IMR-90 (cell line): Measurements from ENCODE around the gene SYTL3. TPM values are rescaled to one million over a fixed set of nuclear protein-coding genes. Genes with fewer than 3 reads are reported as not detected.

Experiments
- ATAC-seq: fragments of 200-7000 bp; cut with Tn5 transposase; 2 replicates; pipeline ENCODE4 v1.9.1; 2020; ENCODE audit warnings: low read depth, mild to moderate bottlenecking, moderate library complexity
- BruUV-seq: library from RNA; stranded (reverse); fragments of 400-500 nt; replicated peaks from 2 replicates; lab custom pipeline; 2021; lab: Mats Ljungman, UMichigan
- CTCF ChIA-PET: fragments of 300-600 bp; formaldehyde crosslinking; extraction: SDS; loops from one replicate; lab custom pipeline; 2021; ENCODE audit warnings: antibody characterized with exemption; lab: Yijun Ruan, JAX
- POLR2A ChIA-PET: fragments of 300-600 bp; sonication (Branson Sonifier 250); formaldehyde crosslinking; loops from one replicate; lab custom pipeline; 2022; ENCODE audit warnings: antibody characterized with exemption; ENCODE audit not compliant: unreplicated experiment; lab: Charles Lee
- DNase-seq: peaks from one replicate; pipeline ENCODE4 v3.0.0; 2013
- H2AFZ ChIP-seq: replicated peaks from 2 replicates; pipeline ENCODE3; 2013; ENCODE audit warnings: low read length, mild to moderate bottlenecking; ENCODE audit not compliant: poor library complexity
- H2AK5ac ChIP-seq: 2 replicates; pipeline ENCODE4 v1.6.1; 2013; ENCODE audit warnings: low read depth, low read length, inconsistent platforms
- H2AK9ac ChIP-seq: replicated peaks from 2 replicates; pipeline ENCODE3; 2013; ENCODE audit warnings: mild to moderate bottlenecking, low read depth, low read length, moderate library complexity; ENCODE audit not compliant: poor library complexity
- H2BK120ac ChIP-seq: 2 replicates; pipeline ENCODE4 v1.6.1; 2013; ENCODE audit warnings: low read depth, low read length, inconsistent platforms
- H2BK15ac ChIP-seq: 3 replicates; pipeline ENCODE4 v1.6.1; 2013; ENCODE audit warnings: low read depth, low read length, inconsistent platforms
- H2BK20ac ChIP-seq: 2 replicates; pipeline ENCODE4 v1.6.1; 2013; ENCODE audit warnings: low read depth, mild to moderate bottlenecking, inconsistent platforms, low read length, moderate library complexity
- H2BK5ac ChIP-seq: 2 replicates; pipeline ENCODE4 v1.6.1; 2013; ENCODE audit warnings: mild to moderate bottlenecking, low read depth, low read length, inconsistent platforms; ENCODE audit not compliant: poor library complexity, severe bottlenecking
- H3K14ac ChIP-seq: replicated peaks from 2 replicates; pipeline ENCODE4 v1.6.1; 2013; ENCODE audit warnings: low read depth, low read length, inconsistent platforms
- H3K18ac ChIP-seq: 2 replicates; pipeline ENCODE4 v1.6.1; 2013; ENCODE audit warnings: low read depth, low read length, control low read depth
- H3K23ac ChIP-seq: 2 replicates; pipeline ENCODE4 v1.6.1; 2013; ENCODE audit warnings: low read depth, low read length, inconsistent platforms
- H3K27ac ChIP-seq: 2 replicates; pipeline ENCODE4 v1.5.1; 2013; ENCODE audit warnings: mild to moderate bottlenecking, control low read depth, low read length; ENCODE audit not compliant: insufficient read depth
- H3K27me3 ChIP-seq: 2 replicates; pipeline ENCODE4 v1.6.1; 2013; ENCODE audit warnings: low read length; ENCODE audit not compliant: control insufficient read depth, insufficient read depth
- H3K36me3 ChIP-seq: 2 replicates; pipeline ENCODE4 v1.6.1; 2013; ENCODE audit warnings: low read length, mixed read lengths; ENCODE audit not compliant: control insufficient read depth, insufficient read depth
- H3K4ac ChIP-seq: 2 replicates; pipeline ENCODE4 v1.6.1; 2013; ENCODE audit warnings: low read depth, low read length, inconsistent platforms
- H3K4me1 ChIP-seq: 2 replicates; pipeline ENCODE4 v1.6.1; 2013; ENCODE audit warnings: low read length, mixed read lengths; ENCODE audit not compliant: control insufficient read depth, insufficient read depth
- H3K4me2 ChIP-seq: 2 replicates; pipeline ENCODE4 v1.6.1; 2013; ENCODE audit warnings: low read depth, mild to moderate bottlenecking, control low read depth, low read length, moderate library complexity
- H3K4me3 ChIP-seq: 2 replicates; pipeline ENCODE4 v1.5.1; 2013; ENCODE audit warnings: low read depth, mild to moderate bottlenecking, control low read depth, low read length, moderate library complexity; ENCODE audit not compliant: insufficient read depth
- H3K56ac ChIP-seq: 2 replicates; pipeline ENCODE4 v1.6.1; 2013; ENCODE audit warnings: low read length, inconsistent platforms; ENCODE audit not compliant: insufficient read depth; ENCODE audit errors: extremely low read depth
- H3K79me1 ChIP-seq, 2 experiments: 2 replicates each; pipeline ENCODE4 v1.6.1; 2013; ENCODE audit warnings: low read length in 2 of 2, inconsistent platforms in 1 of 2, low read depth in 1 of 2
- H3K9ac ChIP-seq: 2 replicates; pipeline ENCODE4 v1.6.1; 2013; ENCODE audit warnings: low read depth, low read length, control low read depth
- H3K9me1 ChIP-seq: 2 replicates; pipeline ENCODE4 v1.6.1; 2013; ENCODE audit warnings: low read length, inconsistent platforms; ENCODE audit not compliant: insufficient read depth
- H3K9me3 ChIP-seq: 2 replicates; pipeline ENCODE4 v1.6.1; 2013; ENCODE audit warnings: low read length; ENCODE audit not compliant: control insufficient read depth, insufficient read depth
- H4K20me1 ChIP-seq: 2 replicates; pipeline ENCODE4 v1.6.1; 2013; ENCODE audit warnings: low read length, inconsistent platforms; ENCODE audit not compliant: insufficient read depth
- H4K5ac ChIP-seq: 2 replicates; pipeline ENCODE4 v1.6.1; 2013; ENCODE audit warnings: mild to moderate bottlenecking, low read depth, low read length, control low read depth
- H4K8ac ChIP-seq, 2 experiments: 2 replicates each; pipeline ENCODE4 v1.6.1; 2013; ENCODE audit warnings: low read depth in 2 of 2, low read length in 2 of 2, control low read depth in 1 of 2, inconsistent platforms in 1 of 2
- H4K91ac ChIP-seq: 2 replicates; pipeline ENCODE4 v1.6.1; 2013; ENCODE audit warnings: low read depth, low read length, inconsistent platforms; ENCODE audit not compliant: insufficient read depth
- BHLHE40 ChIP-seq: fragments of 150-350 bp; IDR thresholded peaks from 2 replicates; pipeline ENCODE4 v1.6.1; 2016; ENCODE audit warnings: mild to moderate bottlenecking, low read depth, low read length
- CEBPB ChIP-seq: IDR thresholded peaks from 2 replicates; pipeline ENCODE4 v1.6.1; 2012; ENCODE audit warnings: low read depth, low read length, improper control_type of control experiment
- CHD1 ChIP-seq: IDR thresholded peaks from 2 replicates; pipeline ENCODE4 v1.6.1; 2012; ENCODE audit warnings: low read depth, low read length, improper control_type of control experiment
- CTCF ChIP-seq: conservative IDR thresholded peaks from 2 replicates; pipeline ENCODE4 v1.5.1; 2012; ENCODE audit warnings: mild to moderate bottlenecking, low read depth, low read length, improper control_type of control experiment
- ELK1 ChIP-seq: fragments of 150-350 bp; IDR thresholded peaks from 2 replicates; pipeline ENCODE4 v1.6.1; 2016; ENCODE audit warnings: low read depth, mild to moderate bottlenecking, low read length, moderate library complexity, borderline replicate concordance
- FOS ChIP-seq: fragments of 150-350 bp; IDR thresholded peaks from 2 replicates; pipeline ENCODE4 v1.6.1; 2016; ENCODE audit warnings: low read depth, low read length
- MAFK ChIP-seq: IDR thresholded peaks from 2 replicates; pipeline ENCODE4 v1.6.1; 2012; ENCODE audit warnings: low read depth, low read length, improper control_type of control experiment
- MAZ ChIP-seq: IDR thresholded peaks from 2 replicates; pipeline ENCODE4 v1.6.1; 2012; ENCODE audit warnings: low read depth, mild to moderate bottlenecking, low read length, improper control_type of control experiment, moderate library complexity, borderline replicate concordance
- MXI1 ChIP-seq: IDR thresholded peaks from 2 replicates; pipeline ENCODE4 v1.6.1; 2012; ENCODE audit warnings: low read depth, mild to moderate bottlenecking, low read length, moderate library complexity, borderline replicate concordance
- RAD21 ChIP-seq: IDR thresholded peaks from 2 replicates; pipeline ENCODE4 v1.6.1; 2012; ENCODE audit warnings: low read length, improper control_type of control experiment
- RCOR1 ChIP-seq: IDR thresholded peaks from 2 replicates; pipeline ENCODE4 v1.6.1; 2012; ENCODE audit warnings: mild to moderate bottlenecking, low read length, improper control_type of control experiment; ENCODE audit not compliant: insufficient replicate concordance
- RFX5 ChIP-seq: IDR thresholded peaks from 2 replicates; pipeline ENCODE4 v1.8.0; 2012; ENCODE audit warnings: low read depth, mild to moderate bottlenecking, low read length, moderate library complexity
- SMC3 ChIP-seq: fragments of 150-350 bp; IDR thresholded peaks from 2 replicates; pipeline ENCODE4 v1.6.1; 2016; ENCODE audit warnings: low read depth, mild to moderate bottlenecking, antibody characterized with exemption, low read length, moderate library complexity
- WGBS, 2 experiments: methylation state at CpG; one replicate each; pipeline versions ENCODE4 v1.1.5 to v1.1.7; 2013; ENCODE audit warnings: missing lambda C conversion rate in 2 of 2; ENCODE audit not compliant: insufficient read length in 1 of 2; ENCODE audit errors: extremely low coverage in 2 of 2; 5-methylcytosine and 5-hydroxymethylcytosine counted together
- dilution Hi-C: fragments of 300-500 bp; cut with HindIII; formaldehyde crosslinking; loops from one replicate; pipeline ENCODE4 v1.14.3; 2018; ENCODE audit warnings: low sequenced_read_pairs; ENCODE audit not compliant: unreplicated experiment
- in situ Hi-C: fragments of 300-500 bp; cut with MboI; formaldehyde crosslinking; loops from 3 replicates; pipeline ENCODE4 v1.14.3; 2019; ENCODE audit warnings: low sequenced_read_pairs, inconsistent platforms, mixed read lengths
- intact Hi-C: fragments of 100-400 bp; cut with micrococcal nuclease; formaldehyde crosslinking; loops from 2 replicates; pipeline ENCODE4 v1.10.0; 2022
- polyA plus RNA-seq, 3 experiments: library from polyadenylated mRNA; depleted of rRNA; stranded (reverse); fragments of >200 nt; gene quantifications; 2 replicates each; pipeline ENCODE4 v1.2.3, GENCODE V29; 2012; ENCODE audit warnings: low replicate concordance in 1 of 3
- total RNA-seq: library from RNA; depleted of rRNA; stranded (reverse); fragments of >200 nt; gene quantifications from 2 replicates; pipeline ENCODE4 v1.2.3, GENCODE V29; 2012
- TF ChIP-seq, protein P1 (sequence below): fragments of 150-350 bp; IDR thresholded peaks from 2 replicates; pipeline ENCODE4 v1.6.1; 2017; ENCODE audit warnings: mild to moderate bottlenecking, antibody characterized with exemption, low read length, low read depth

SYTL3 gene
- total and polyA plus RNA-seq, 2 of the 4 experiments (the other 2 are of a cell fraction): 2.9 to 4.3 TPM

DNA sequence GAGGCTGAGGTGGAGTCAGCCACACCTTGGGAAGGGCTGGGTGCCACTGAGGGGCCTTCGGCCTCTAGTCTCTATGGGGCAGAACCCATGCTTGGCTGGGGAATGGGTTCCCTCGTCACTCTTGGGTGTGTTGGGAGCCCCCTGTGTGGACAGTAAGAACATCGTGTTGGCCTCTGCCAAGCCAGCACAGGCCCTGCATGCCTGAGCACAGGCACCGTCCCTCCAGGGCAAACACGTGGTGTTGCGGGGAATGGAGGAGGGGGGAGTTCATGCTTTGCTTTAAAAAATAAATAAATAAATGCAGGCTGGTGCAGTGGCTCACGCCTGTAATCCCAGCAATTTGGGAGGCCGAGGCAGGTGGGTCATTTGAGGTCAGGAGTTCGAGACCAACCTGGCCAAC, 106.3 kb downstream of the SYTL3 start:
- no peak overlapping the region for H4K5ac ChIP-seq
- no peaks in the 10 kb centered on the region for H3K36me3 ChIP-seq
- H3K4ac ChIP-seq: no peak overlapping the region
- no peak overlapping the region for H3K14ac ChIP-seq
- no peak overlapping the region for H3K4me2 ChIP-seq
- intact Hi-C loops (no loop called here), dilution Hi-C loops (no loop called here), in situ Hi-C loops (no loop called here)
- H4K8ac ChIP-seq: no peak overlapping the region
- no peaks in the 10 kb centered on the region; the same call in 1 of the 2 replicates for H3K4me1 ChIP-seq
- no peak overlapping the region for H3K4me3 ChIP-seq
- H2AK9ac ChIP-seq: no peak overlapping the region
- no peak for DNase-seq
- no peak overlapping the region for H3K9ac ChIP-seq
- H2AFZ ChIP-seq: no peak overlapping the region
- no peaks in the 10 kb centered on the region; the same call in 1 of the 2 replicates for H4K20me1 ChIP-seq
- H2BK15ac ChIP-seq: no peak overlapping the region
- peaks cover 3% of the 10 kb centered on the region; the same call in 1 of the 2 replicates for H3K9me1 ChIP-seq
- H3K27me3 ChIP-seq: no peaks in the 10 kb centered on the region
- H3K23ac ChIP-seq: no peak overlapping the region
- H2BK20ac ChIP-seq: no peak overlapping the region
- no peak overlapping the region for H2BK120ac ChIP-seq
- 80% methylated on average over 4 of the region's 9 CpGs; no CpG with 5 or more reads in 1 of the 2 experiments for WGBS, 2 experiments
- no peak overlapping the region for H2BK5ac ChIP-seq
- BruUV-seq: no TSS peak
- no peak for ATAC-seq
- no peak overlapping the region for H2AK5ac ChIP-seq
- no peak overlapping the region for H3K56ac ChIP-seq
- no peaks in the 10 kb centered on the region for H3K9me3 ChIP-seq
- no peaks in the 10 kb centered on the region for H3K79me1 ChIP-seq
- no peak overlapping the region for H3K27ac ChIP-seq
- TF ChIP-seq SMC3: no peak
- no peak for TF ChIP-seq RCOR1
- TF ChIP-seq RAD21: no peak
- TF ChIP-seq BHLHE40: no peak
- TF ChIP-seq MAZ: no peak
- no peak for TF ChIP-seq CEBPB
- TF ChIP-seq, protein P1, sequence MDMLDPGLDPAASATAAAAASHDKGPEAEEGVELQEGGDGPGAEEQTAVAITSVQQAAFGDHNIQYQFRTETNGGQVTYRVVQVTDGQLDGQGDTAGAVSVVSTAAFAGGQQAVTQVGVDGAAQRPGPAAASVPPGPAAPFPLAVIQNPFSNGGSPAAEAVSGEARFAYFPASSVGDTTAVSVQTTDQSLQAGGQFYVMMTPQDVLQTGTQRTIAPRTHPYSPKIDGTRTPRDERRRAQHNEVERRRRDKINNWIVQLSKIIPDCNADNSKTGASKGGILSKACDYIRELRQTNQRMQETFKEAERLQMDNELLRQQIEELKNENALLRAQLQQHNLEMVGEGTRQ: no peak
- no peak for TF ChIP-seq CTCF
- no peak for TF ChIP-seq ELK1
- no peak for TF ChIP-seq MAFK
- TF ChIP-seq CHD1: no peak
- TF ChIP-seq RFX5: no peak
- TF ChIP-seq FOS: no peak
- no peak for TF ChIP-seq MXI1
- H3K18ac ChIP-seq: no peak overlapping the region
- POLR2A ChIA-PET: no interaction called here
- CTCF ChIA-PET: no interaction called here
- no peak overlapping the region for H4K91ac ChIP-seq
